Measurements from ENCODE around the gene S100A8.
"Not testable (repeated sequence)": the region's sequence is repeated elsewhere in the genome, so short reads cannot be mapped to it uniquely, and the experiment has no call there.

GRCh38 chr1:153407274-153407673, 16.4 kb upstream of the S100A8 start:
- TF ChIP-seq EZH2phosphoT487 (IDR thresholded peaks at IDR 0.05; ENCODE audit: insufficient read depth, low read depth); EZH2 (IDR thresholded peaks at IDR 0.05; ENCODE audit: insufficient read depth, poor library complexity, severe bottlenecking): not testable (repeated sequence)
